SU-DHL-6 (cell line): ENCODE data around the gene TNS3.

Source experiments
- H2AFZ ChIP-seq: fragments of 200-600 bp; sonication (generic); 2 replicates; pipeline ENCODE4 v1.6.1; 2014; ENCODE audit warnings: low read depth, mild to moderate bottlenecking, moderate library complexity, mixed read lengths, antibody characterized with exemption, low read length; ENCODE audit not compliant: severe bottlenecking
- H3F3A ChIP-seq: fragments of 200-600 bp; shearing (Covaris generic); 2 replicates; pipeline ENCODE4 v1.6.0; 2016; ENCODE audit warnings: antibody characterized with exemption, mild to moderate bottlenecking; ENCODE audit not compliant: insufficient read depth
- H3K27ac ChIP-seq: fragments of 200-600 bp; sonication (generic); 2 replicates; pipeline ENCODE4 v1.5.1; 2016; ENCODE audit warnings: low read depth, mild to moderate bottlenecking, low read length, moderate library complexity, mixed read lengths
- H3K27me3 ChIP-seq: fragments of 200-600 bp; sonication (generic), shearing (Covaris generic); 2 replicates; pipeline ENCODE4 v1.6.0; 2014; ENCODE audit warnings: mild to moderate bottlenecking, low read length
- H3K36me3 ChIP-seq: fragments of 200-600 bp; sonication (generic); 2 replicates; pipeline ENCODE4 v1.6.1; 2014; ENCODE audit warnings: mild to moderate bottlenecking, low read length, mixed read lengths
- H3K4me2 ChIP-seq: fragments of 300-600, 200-600 bp; shearing (Covaris generic), sonication (generic); 2 replicates; pipeline ENCODE4 v1.6.0; 2014; ENCODE audit warnings: low read length, low read depth, mild to moderate bottlenecking; ENCODE audit not compliant: poor library complexity, severe bottlenecking
- H3K4me3 ChIP-seq: fragments of 200-600 bp; sonication (generic); 2 replicates; pipeline ENCODE4 v1.5.1; 2014; ENCODE audit warnings: antibody characterized with exemption, low read length, mild to moderate bottlenecking, mixed read lengths; ENCODE audit not compliant: insufficient read depth, poor library complexity, severe bottlenecking
- H3K79me2 ChIP-seq: fragments of 200-600 bp; sonication (generic); 2 replicates; pipeline ENCODE4 v1.6.1; 2014; ENCODE audit warnings: mild to moderate bottlenecking, low read length, moderate library complexity; ENCODE audit not compliant: insufficient read depth
- H3K9ac ChIP-seq: fragments of 200-600 bp; sonication (generic); 2 replicates; pipeline ENCODE4 v1.7.0; 2014; ENCODE audit warnings: mild to moderate bottlenecking, low read length
- H3K9me2 ChIP-seq: fragments of 200-600 bp; sonication (generic); replicated peaks from 2 replicates; pipeline ENCODE4 v1.6.1; 2014; ENCODE audit warnings: low read length; ENCODE audit not compliant: insufficient read depth
- H3K9me3 ChIP-seq: fragments of 200-600 bp; sonication (generic); 2 replicates; pipeline ENCODE4 v1.6.1; 2014; ENCODE audit warnings: low read length, mixed read lengths; ENCODE audit not compliant: insufficient read depth
- H4K20me1 ChIP-seq: fragments of 200-600 bp; sonication (generic); 2 replicates; pipeline ENCODE4 v1.6.1; 2014; ENCODE audit warnings: low read depth, mild to moderate bottlenecking, antibody characterized with exemption, low read length, moderate library complexity, mixed read lengths
- EZH2phosphoT487 ChIP-seq: fragments of 200-600 bp; sonication (generic), shearing (Covaris generic); conservative IDR thresholded peaks from 2 replicates; pipeline ENCODE4 v1.6.1; 2018; ENCODE audit warnings: mild to moderate bottlenecking, antibody characterized with exemption, low read length, moderate library complexity, mixed read lengths
- TF ChIP-seq, protein P1 (sequence below): fragments of 200-600 bp; sonication (generic); IDR thresholded peaks from one replicate; pipeline ENCODE4 v1.5.1; 2017; ENCODE audit warnings: antibody characterized with exemption, mild to moderate bottlenecking, low read length, moderate library complexity; ENCODE audit not compliant: insufficient read depth, poor library complexity, severe bottlenecking

TNS3 gene

DNA sequence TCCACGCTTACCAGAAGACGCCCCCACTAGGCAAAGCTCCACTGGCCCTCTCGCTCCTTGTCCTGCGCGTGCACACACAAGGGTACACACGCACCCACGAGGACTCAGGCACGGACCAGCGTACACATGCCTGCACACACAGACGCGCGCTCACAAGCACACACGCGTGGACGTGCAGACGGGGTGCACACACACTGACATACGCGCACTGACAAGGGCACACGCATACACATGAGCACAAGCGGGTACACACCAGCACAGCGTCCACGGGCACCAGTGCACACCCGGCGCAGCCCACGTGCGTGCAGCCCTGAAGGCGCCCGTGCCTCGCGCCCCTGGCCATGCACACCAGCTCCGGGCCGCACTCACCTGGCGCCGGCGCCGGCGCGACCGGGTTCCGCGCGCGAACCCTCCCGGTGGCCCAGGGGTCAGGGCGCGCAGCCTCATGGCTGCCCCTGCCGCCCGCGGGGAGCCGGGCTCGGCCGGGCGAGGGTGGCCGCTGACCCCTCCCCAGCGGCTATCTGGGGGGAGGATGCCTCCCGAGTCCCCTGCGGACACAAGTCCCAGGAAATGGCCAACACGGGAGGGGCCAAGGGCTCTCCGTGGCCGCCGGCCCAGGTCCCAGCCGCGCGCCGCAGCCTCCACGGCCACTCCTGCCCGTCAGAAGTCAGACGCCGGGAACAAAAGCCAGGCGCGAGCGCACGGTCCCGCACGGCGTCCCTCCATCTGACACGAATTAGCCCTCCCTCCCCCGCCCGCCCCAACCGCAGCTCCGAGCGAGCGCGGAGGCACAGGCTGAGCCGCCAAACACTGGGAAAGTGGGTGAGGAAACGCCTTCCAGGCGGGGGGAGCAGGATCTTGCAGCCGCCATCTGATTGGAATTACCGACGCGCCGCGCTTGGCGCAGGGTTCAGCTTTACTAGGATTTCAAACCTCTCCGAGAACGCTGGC is 45.0 kb downstream of the TNS3 start:
- H3K36me3 ChIP-seq, result no peaks in the 10 kb centered on the region

DNA sequence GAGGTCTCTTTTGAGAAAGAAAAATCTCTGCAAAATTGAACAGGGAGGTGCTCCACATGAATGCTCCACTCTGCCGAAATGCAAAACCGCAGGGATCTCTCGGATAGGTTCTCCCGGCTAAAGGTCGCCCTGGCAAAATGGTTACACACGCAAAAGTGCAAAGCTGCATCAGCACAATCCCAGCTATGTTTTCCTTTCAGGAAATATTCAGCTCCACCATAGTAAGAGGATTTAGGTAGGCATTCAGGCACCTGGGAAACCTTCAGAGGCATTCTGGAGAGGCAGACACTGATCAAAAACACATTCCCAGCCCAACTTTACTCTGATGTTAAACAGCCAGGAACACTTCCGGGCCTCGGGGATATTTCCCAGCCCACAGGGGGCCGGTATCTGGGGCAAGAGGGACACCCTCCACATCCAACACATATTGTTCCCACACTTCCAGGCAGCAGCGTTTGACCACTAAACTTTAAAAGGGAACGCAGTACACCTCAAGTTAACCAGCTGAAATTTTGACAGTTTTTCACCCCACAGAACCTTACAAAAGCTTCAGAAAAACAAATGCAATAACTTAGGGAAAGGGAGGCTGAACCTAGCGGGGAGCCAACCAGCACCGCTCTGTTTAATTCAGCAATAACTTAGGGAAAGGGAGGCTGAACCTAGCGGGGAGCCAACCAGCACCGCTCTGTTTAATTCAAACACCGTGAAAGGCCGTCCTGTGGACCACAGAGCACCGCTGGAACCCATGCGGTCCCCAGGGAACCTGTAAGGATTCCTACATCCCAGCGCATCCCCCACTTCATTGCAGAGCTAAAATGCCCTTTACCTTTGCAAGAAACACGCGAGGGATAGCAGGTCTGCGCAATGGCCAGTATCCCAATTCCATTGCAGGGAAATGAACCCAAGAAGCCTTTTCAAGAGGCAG is 45.9 kb downstream of the TNS3 start:
- Histone ChIP-seq H3K4me2 (no peak overlapping the region), H4K20me1 (no peaks in the 10 kb centered on the region), H3K79me2 (peaks cover 80% of the 10 kb centered on the region), H3K9me2 (no peaks in the 10 kb centered on the region), H3K9ac (no peak overlapping the region), H3K27me3 (no peaks in the 10 kb centered on the region), H2AFZ (no peak overlapping the region), H3K27ac (no peak overlapping the region), H3F3A (no peaks in the 10 kb centered on the region), H3K4me3 (no peak overlapping the region), H3K9me3 (no peaks in the 10 kb centered on the region), H3K36me3 (no peaks in the 10 kb centered on the region)
- TF ChIP-seq, protein P1, sequence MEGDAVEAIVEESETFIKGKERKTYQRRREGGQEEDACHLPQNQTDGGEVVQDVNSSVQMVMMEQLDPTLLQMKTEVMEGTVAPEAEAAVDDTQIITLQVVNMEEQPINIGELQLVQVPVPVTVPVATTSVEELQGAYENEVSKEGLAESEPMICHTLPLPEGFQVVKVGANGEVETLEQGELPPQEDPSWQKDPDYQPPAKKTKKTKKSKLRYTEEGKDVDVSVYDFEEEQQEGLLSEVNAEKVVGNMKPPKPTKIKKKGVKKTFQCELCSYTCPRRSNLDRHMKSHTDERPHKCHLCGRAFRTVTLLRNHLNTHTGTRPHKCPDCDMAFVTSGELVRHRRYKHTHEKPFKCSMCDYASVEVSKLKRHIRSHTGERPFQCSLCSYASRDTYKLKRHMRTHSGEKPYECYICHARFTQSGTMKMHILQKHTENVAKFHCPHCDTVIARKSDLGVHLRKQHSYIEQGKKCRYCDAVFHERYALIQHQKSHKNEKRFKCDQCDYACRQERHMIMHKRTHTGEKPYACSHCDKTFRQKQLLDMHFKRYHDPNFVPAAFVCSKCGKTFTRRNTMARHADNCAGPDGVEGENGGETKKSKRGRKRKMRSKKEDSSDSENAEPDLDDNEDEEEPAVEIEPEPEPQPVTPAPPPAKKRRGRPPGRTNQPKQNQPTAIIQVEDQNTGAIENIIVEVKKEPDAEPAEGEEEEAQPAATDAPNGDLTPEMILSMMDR, result no peak
- no peak for TF ChIP-seq EZH2phosphoT487

More for the DNA sequence above, 45.0 kb downstream of the TNS3 start:
- H3K27me3 ChIP-seq, result no peaks in the 10 kb centered on the region
- no peak overlapping the region for H3K9ac ChIP-seq
- peaks cover 76% of the 10 kb centered on the region for H3K79me2 ChIP-seq
- H3K4me2 ChIP-seq, result no peak overlapping the region
- H3K4me3 ChIP-seq, result no peak overlapping the region
- H3K9me2 ChIP-seq, result no peaks in the 10 kb centered on the region
- no peak overlapping the region for H3K27ac ChIP-seq
- H3K9me3 ChIP-seq, result no peaks in the 10 kb centered on the region
- no peak overlapping the region for H2AFZ ChIP-seq
- no peaks in the 10 kb centered on the region for H3F3A ChIP-seq
- no peak for TF ChIP-seq EZH2phosphoT487
- no peaks in the 10 kb centered on the region for H4K20me1 ChIP-seq

DNA sequence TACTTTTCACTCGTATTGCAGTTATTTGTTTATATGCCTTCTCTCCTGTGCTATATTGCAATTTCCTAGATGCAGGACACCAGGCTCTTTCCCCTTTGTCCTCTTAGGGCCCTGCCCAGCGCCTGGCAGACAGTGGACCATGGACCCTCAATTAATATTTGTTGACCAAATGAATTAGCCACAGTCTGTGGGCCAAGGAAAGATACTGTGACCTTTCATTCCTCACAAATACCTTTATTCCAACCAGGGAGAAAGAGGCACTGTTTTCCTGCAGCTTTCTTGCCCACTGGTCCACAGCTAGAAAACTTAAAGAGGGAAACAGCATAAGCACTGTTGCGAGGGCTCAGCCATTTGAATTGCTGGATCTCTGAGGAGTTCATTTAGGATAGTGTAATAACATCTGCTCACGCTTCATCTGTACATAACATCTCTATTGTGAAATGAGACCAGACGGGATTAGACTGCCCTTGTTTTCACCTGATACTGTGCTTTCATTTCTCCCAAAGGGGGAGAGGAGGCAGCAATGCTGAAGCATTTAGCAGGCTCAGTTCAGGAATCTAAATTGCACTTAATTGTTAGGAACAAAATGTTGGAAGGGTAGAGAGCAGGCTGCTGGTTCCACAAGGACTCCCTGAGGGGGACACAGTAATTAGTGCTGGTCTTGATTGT is 46.7 kb downstream of the TNS3 start:
- Histone ChIP-seq H4K20me1 (no peaks in the 10 kb centered on the region), H3K9ac (no peak overlapping the region), H3K36me3 (no peaks in the 10 kb centered on the region), H3K9me2 (no peaks in the 10 kb centered on the region), H3F3A (no peaks in the 10 kb centered on the region), H3K27ac (no peak overlapping the region), H3K4me3 (no peak overlapping the region), H2AFZ (no peak overlapping the region), H3K79me2 (peaks cover 75% of the 10 kb centered on the region), H3K9me3 (no peaks in the 10 kb centered on the region), H3K4me2 (no peak overlapping the region), H3K27me3 (no peaks in the 10 kb centered on the region)
- TF ChIP-seq, protein P1, result no peak
- no peak for TF ChIP-seq EZH2phosphoT487
